Fibroblast of lung (primary cell): ENCODE measurements around the gene EPB41L5.

Experiments used
- CTCF ChIP-seq, 2 donors: IDR thresholded peaks in 1 of 2; conservative IDR thresholded peaks in 1 of 2; 1 replicate in 1 of 2; 2 replicates in 1 of 2; pipeline ENCODE4 v1.5.1; 2011 to 2012; ENCODE audit warnings: low read length in 2 of 2, control low read depth in 1 of 2, inconsistent platforms in 1 of 2, low read depth in 1 of 2, mild to moderate bottlenecking in 1 of 2
- EZH2 ChIP-seq: IDR thresholded peaks from 2 replicates; pipeline ENCODE4 v1.5.1; 2012; ENCODE audit warnings: low read length, control low read depth, mild to moderate bottlenecking; ENCODE audit errors: missing control alignments

- TF ChIP-seq EZH2 (no peak), CTCF (conservative IDR thresholded peaks at IDR 0.05 in 1 of 2, IDR thresholded peaks at IDR 0.05 in 1 of 2; ENCODE audit: low read depth in 1 of 2, low read length in 2 of 2) (no peak)
Measured at GRCh38 chr2:120204945-120205670, 192.2 kb downstream of the EPB41L5 start.
